Colonic mucosa (tissue), 4 donors: ENCODE data around the gene RINT1. TPM values are rescaled to one million over a fixed set of nuclear protein-coding genes. Genes with fewer than 3 reads are reported as not detected.

Experiments
- DNase-seq: peaks from one replicate; pipeline ENCODE4 v3.0.0-alpha.2; 2020
- H3K27ac ChIP-seq: fragments of 200-600 bp; one replicate; pipeline ENCODE4 v1.8.0; 2021
- H3K27me3 ChIP-seq: fragments of 200-600 bp; one replicate; pipeline ENCODE4 v1.8.0; 2021
- H3K36me3 ChIP-seq: fragments of 200-600 bp; one replicate; pipeline ENCODE4 v1.8.0; 2021
- H3K4me1 ChIP-seq: fragments of 200-600 bp; one replicate; pipeline ENCODE4 v1.8.0; 2021; ENCODE audit warnings: mild to moderate bottlenecking
- H3K4me3 ChIP-seq: fragments of 200-600 bp; one replicate; pipeline ENCODE4 v1.8.0; 2021
- H3K9ac ChIP-seq, 2 donors: one replicate each; pipeline ENCODE4 v1.7.0; 2013; ENCODE audit warnings: control low read depth in 2 of 2, low read depth in 2 of 2, low read length in 2 of 2
- H3K9me3 ChIP-seq: fragments of 200-600 bp; one replicate; pipeline ENCODE4 v1.8.0; 2021
- CTCF ChIP-seq: fragments of 200-600 bp; IDR thresholded peaks from one replicate; pipeline ENCODE4 v1.8.0; 2022; ENCODE audit warnings: antibody characterized with exemption, mild to moderate bottlenecking
- intact Hi-C: fragments of 100-400 bp; cut with DNase I; formaldehyde crosslinking; loops from one replicate; pipeline ENCODE4 v1.14.1; 2022
- total RNA-seq, 2 donors: library from RNA; stranded (reverse); fragmentation: NEBNext Ultra II Directional in 1 of 2; extraction: Animal tissue kit (Norgen Biotek cat#: 25700) in 1 of 2; gene quantifications; one replicate each; pipeline ENCODE4 v1.2.1, GENCODE V29; 2021
- donor health status: healthy.
- donor health status: DM: no; HTN: no; CAD: no.
- donor health status: DM: no; HTN: no; CAD: no.

Gene RINT1
- total RNA-seq, 2 donors from 2014 or later: 13.4 to 17.2 TPM

GRCh38 chr7:105578496-105578895, 46.5 kb downstream of the RINT1 start:
- Histone ChIP-seq H3K9me3 (no peaks in the 10 kb centered on the region), H3K27me3 (no peaks in the 10 kb centered on the region), H3K4me1 (peaks cover 3% of the 10 kb centered on the region), H3K36me3 (no peaks in the 10 kb centered on the region), H3K9ac (no peak overlapping the region), H3K27ac (no peak overlapping the region), H3K4me3 (no peak overlapping the region)
- no peak for TF ChIP-seq CTCF
- intact Hi-C loops: no loop called here
- DNase-seq: no peak

- intact Hi-C loops: no loop called here
- no peak overlapping the region for H3K9ac ChIP-seq
- H3K27me3 ChIP-seq: no peaks in the 10 kb centered on the region
- H3K4me3 ChIP-seq: no peak overlapping the region
- no peak for TF ChIP-seq CTCF
- no peak overlapping the region for H3K27ac ChIP-seq
- DNase-seq: no peak
- H3K9me3 ChIP-seq: no peaks in the 10 kb centered on the region
- no peaks in the 10 kb centered on the region for H3K36me3 ChIP-seq
- H3K4me1 ChIP-seq: peaks cover 3% of the 10 kb centered on the region
Measured at GRCh38 chr7:105580022-105580740, 48.2 kb downstream of the RINT1 start.

GRCh38 chr7:105581066-105581811, 49.2 kb downstream of the RINT1 start, which contains the start of gene EFCAB10:
Gene EFCAB10, minus strand, starts transcription at chr7:105581493. Its CDS starts 30 bp downstream, at chr7:105581463.
- Histone ChIP-seq H3K9me3 (no peaks in the 10 kb centered on the region), H3K36me3 (no peaks in the 10 kb centered on the region), H3K9ac (no peak within 1 kb of the TSS), H3K27me3 (no peaks in the 10 kb centered on the region), H3K4me3 (peak within 1 kb of the TSS; percentile 23), H3K27ac (no peak within 1 kb of the TSS), H3K4me1 (peaks cover 3% of the 10 kb centered on the region)
- intact Hi-C loops: no loop called here
- peak; percentile 64 for DNase-seq
- TF ChIP-seq CTCF: no peak

- intact Hi-C loops: no loop called here
- Histone ChIP-seq H3K4me1 (peaks cover 3% of the 10 kb centered on the region), H3K4me3 (no peak overlapping the region), H3K9ac (no peak overlapping the region), H3K27me3 (no peaks in the 10 kb centered on the region), H3K27ac (no peak overlapping the region), H3K36me3 (no peaks in the 10 kb centered on the region), H3K9me3 (no peaks in the 10 kb centered on the region)
- TF ChIP-seq CTCF: no peak
- DNase-seq: no peak
Measured at GRCh38 chr7:105583061-105583460, 51.1 kb downstream of the RINT1 start.

- Histone ChIP-seq H3K27me3 (no peaks in the 10 kb centered on the region), H3K27ac (no peak overlapping the region), H3K9me3 (no peaks in the 10 kb centered on the region), H3K4me3 (no peak overlapping the region), H3K36me3 (no peaks in the 10 kb centered on the region), H3K4me1 (peaks cover 3% of the 10 kb centered on the region), H3K9ac (no peak overlapping the region)
- no peak for DNase-seq
- intact Hi-C loops: no loop called here
- no peak for TF ChIP-seq CTCF
Measured at GRCh38 chr7:105584165-105584564, 52.2 kb downstream of the RINT1 start.
